Mesodermal cell (in vitro differentiated cells): ENCODE data around the gene WSCD1.

Source experiments
- H3K27ac ChIP-seq: 2 replicates; pipeline ENCODE4 v1.7.0; 2013; ENCODE audit warnings: mild to moderate bottlenecking, low read depth, low read length, moderate library complexity; ENCODE audit not compliant: severe bottlenecking
- H3K36me3 ChIP-seq: 2 replicates; pipeline ENCODE4 v1.7.1; 2013; ENCODE audit warnings: mild to moderate bottlenecking, low read length, moderate library complexity; ENCODE audit not compliant: control insufficient read depth, insufficient read depth
- H3K4me1 ChIP-seq: one replicate; pipeline ENCODE4 v1.7.1; 2013; ENCODE audit warnings: mild to moderate bottlenecking, low read length; ENCODE audit not compliant: insufficient read depth, control insufficient read depth, poor library complexity, severe bottlenecking
- H3K4me3 ChIP-seq: 2 replicates; pipeline ENCODE4 v1.7.0; 2013; ENCODE audit warnings: low read length, control low read depth, mild to moderate bottlenecking; ENCODE audit not compliant: insufficient read depth, poor library complexity, severe bottlenecking; ENCODE audit errors: extremely low read depth
- H3K9me3 ChIP-seq: 2 replicates; pipeline ENCODE4 v1.7.1; 2013; ENCODE audit warnings: mild to moderate bottlenecking, low read length, moderate library complexity; ENCODE audit not compliant: control insufficient read depth
- WGBS, 2 experiments: methylation state at CpG; one replicate each; pipeline ENCODE4 v1.1.5; 2013; ENCODE audit warnings: missing lambda C conversion rate in 2 of 2; ENCODE audit not compliant: insufficient coverage in 2 of 2; 5-methylcytosine and 5-hydroxymethylcytosine counted together

WSCD1 gene

DNA sequence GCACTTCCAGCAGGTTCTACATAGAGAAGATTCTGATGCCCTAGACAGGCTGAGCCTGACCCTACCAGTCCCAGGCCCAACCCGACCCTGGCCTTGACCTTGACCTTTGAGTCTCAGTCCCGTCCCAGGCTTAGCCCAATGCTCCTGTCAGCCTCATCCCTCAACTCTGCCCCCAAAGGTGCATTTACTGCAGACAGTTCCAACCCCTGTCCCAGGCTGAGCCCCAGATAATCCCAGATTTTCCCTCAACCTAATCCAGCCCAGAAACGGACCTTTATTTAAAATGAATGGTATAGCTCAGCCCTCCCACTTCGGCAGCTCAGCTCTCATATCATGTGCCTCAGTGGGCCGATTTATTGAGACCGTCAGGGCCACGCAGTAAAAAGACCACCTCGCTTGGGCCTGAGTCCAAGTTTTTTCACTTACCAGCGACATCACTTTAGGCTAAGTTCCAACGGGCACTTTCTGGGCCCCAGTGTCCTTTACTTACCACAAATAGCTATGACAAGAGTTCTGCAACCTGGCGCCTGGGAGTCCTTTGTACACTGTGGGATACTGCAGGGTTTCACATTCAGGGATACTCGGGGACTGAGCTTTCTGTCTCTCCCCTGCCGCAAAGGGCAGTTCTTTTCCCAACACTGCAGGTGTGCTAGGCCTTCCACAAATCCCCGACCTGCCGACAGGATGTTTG, 89.5 kb downstream of the WSCD1 start:
- WGBS, 2 experiments: 77 to 81% methylated on average over 14 to 15 of the region's 15 CpGs
- Histone ChIP-seq H3K9me3 (no peaks in the 10 kb centered on the region), H3K4me3 (no peak overlapping the region), H3K27ac (no peak overlapping the region), H3K4me1 (no peaks in the 10 kb centered on the region), H3K36me3 (no peaks in the 10 kb centered on the region)

DNA sequence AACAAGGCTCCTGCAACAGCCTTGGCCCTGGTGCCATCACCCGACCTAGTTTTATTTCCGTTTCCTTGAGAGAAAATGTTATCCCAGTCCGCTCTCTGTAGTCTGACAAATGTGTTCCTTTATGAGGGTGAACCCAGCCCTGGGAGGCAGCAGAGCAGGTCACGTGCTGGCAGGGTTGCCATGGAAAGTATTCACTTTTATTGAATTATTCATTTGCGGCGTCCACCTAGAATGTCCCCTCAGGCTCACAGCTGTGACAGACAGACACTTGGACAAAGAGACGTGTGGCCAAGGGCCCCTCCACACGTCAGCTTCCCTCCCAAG, 90.0 kb downstream of the WSCD1 start:
- no peaks in the 10 kb centered on the region for H3K9me3 ChIP-seq
- no peaks in the 10 kb centered on the region for H3K4me1 ChIP-seq
- no peak overlapping the region for H3K4me3 ChIP-seq
- no peak overlapping the region for H3K27ac ChIP-seq
- no peaks in the 10 kb centered on the region for H3K36me3 ChIP-seq
- WGBS, 2 experiments: 86 to 87% methylated on average over 7 to 8 of the region's 8 CpGs

DNA sequence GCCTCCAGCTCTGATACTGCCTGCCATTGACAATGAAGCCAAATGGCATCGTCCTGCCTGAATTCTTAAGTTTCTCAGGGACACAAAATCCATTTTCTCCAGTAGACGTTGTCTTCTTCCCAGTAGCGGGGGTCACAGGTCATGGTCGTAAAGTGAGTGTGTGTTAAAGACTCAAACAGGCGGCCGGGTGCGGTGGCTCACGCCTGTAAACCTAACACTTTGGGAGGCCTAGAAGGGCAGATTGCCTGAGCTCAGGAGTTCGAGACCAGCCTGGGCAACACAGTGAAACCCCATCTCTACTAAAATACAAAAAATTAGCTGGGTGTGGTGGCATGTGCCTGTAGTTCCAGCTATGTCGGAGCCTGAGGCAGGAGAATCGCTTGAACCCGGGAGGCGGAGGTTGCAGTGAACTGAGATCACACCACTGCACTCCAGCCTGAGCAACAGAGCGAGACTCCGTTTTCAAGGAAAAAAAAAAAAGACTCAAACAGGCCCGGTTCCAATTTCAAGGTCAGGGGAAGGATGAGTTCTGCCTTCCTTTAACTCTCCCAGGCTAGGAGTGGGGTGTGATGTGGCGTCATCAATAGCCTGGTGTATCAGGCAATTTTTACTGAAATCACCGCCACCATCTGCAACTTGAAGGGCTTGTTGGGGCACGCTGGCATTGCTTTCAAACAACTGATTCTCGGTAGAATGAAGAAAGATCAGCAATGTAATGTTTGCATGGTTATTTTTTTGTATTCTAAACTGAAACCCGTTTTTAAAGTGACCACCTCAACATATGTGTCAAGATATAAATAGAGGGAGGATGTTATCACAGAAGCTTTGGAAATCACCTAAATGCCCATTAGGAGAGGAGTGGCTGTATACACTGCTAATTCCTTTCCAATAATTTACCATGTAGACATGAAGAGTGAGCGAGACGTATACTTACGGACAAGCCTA, 91.0 kb downstream of the WSCD1 start:
- 90 to 92% methylated on average over 8 to 15 of the region's 24 CpGs for WGBS, 2 experiments

DNA sequence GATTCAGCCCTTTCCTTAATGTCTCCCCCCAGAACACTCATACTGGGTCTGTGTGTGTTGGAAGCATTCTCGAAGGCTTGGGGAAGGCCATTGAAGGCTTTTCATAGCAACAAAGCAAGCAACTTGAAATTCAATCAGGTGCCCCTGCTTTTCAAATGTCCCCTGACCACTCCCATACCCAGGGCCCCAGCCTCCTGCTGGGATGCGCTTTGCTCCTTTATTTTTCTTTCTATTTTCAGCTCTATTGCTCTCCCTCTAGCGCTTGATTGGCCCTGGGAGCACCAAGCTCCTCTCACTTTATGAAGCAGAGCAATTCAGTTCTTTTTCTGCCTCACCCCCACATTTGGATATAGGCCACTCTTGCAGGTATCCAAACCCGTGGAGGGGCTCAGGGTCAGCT, 92.0 kb downstream of the WSCD1 start:
- no peak overlapping the region for H3K27ac ChIP-seq
- H3K36me3 ChIP-seq: no peaks in the 10 kb centered on the region
- H3K4me1 ChIP-seq: no peaks in the 10 kb centered on the region
- no peak overlapping the region for H3K4me3 ChIP-seq
- WGBS, 2 experiments: 23 to 31% methylated on average over 2 to 3 of the region's 4 CpGs
- H3K9me3 ChIP-seq: no peaks in the 10 kb centered on the region

More for the DNA sequence above, 91.0 kb downstream of the WSCD1 start:
- no peak overlapping the region for H3K27ac ChIP-seq
- no peaks in the 10 kb centered on the region for H3K4me1 ChIP-seq
- H3K9me3 ChIP-seq: no peaks in the 10 kb centered on the region
- no peaks in the 10 kb centered on the region for H3K36me3 ChIP-seq
- H3K4me3 ChIP-seq: no peak overlapping the region

DNA sequence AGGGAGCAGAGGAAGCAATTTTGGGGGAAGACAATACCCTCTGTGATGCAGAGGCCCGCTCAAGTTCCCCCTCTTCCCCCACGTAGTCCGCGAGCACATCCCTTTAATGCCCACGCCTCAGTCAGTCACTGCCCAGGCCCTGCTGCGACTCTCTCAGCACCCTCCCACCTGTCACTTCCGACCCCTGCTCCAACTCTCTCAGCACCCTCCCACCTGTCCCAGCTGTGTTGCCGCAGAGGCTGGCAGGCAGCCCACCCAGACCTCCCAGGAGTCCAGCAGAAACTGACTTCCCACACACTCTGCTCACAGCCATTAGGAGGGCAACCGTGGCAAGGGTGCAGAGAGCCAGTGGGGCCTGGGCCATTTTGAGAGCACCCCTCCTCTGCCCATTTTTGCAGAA, 92.7 kb downstream of the WSCD1 start:
- Histone ChIP-seq H3K36me3 (no peaks in the 10 kb centered on the region), H3K4me3 (no peak overlapping the region), H3K4me1 (no peaks in the 10 kb centered on the region), H3K9me3 (no peaks in the 10 kb centered on the region), H3K27ac (no peak overlapping the region)
- WGBS, 2 experiments: 64 to 70% methylated on average over 5 to 9 of the region's 9 CpGs

DNA sequence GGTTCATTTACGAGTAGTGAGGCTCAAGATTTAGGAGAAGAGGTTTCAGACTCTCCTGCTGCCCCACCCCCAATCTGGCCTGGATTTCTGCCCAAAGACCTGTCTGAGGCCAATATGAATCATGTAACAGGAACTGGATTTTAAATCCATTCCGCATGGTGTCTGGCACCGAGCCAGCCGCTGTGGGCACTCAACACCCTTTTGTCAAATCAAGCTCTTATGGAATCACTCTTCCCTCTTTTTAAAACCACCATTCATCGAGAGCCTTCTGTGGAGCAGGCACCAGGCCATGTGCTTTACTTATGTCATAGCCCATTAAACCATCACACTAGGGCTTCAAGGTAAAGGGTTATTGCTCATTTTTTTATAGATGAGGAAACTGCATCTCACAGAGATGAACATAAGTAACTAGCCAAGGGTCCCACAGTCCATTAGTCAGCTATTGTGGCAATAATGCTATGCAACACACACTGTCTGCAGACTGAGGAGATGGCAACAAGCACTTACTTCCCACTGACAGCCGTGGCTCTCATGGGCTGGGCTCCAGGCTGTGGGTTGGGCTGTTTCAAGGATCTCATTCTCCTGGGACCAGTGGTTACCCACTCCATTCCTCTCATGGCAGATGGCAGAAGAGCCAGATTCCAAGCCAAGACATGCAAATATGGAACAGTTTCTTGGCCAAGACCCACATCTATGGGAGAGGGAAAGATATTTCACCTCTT, 93.6 kb downstream of the WSCD1 start:
- Histone ChIP-seq H3K9me3 (no peaks in the 10 kb centered on the region), H3K4me1 (no peaks in the 10 kb centered on the region), H3K36me3 (no peaks in the 10 kb centered on the region), H3K4me3 (no peak overlapping the region), H3K27ac (no peak overlapping the region)
- WGBS, 2 experiments: 97 to 98% methylated on average over 5 of the region's 6 CpGs

DNA sequence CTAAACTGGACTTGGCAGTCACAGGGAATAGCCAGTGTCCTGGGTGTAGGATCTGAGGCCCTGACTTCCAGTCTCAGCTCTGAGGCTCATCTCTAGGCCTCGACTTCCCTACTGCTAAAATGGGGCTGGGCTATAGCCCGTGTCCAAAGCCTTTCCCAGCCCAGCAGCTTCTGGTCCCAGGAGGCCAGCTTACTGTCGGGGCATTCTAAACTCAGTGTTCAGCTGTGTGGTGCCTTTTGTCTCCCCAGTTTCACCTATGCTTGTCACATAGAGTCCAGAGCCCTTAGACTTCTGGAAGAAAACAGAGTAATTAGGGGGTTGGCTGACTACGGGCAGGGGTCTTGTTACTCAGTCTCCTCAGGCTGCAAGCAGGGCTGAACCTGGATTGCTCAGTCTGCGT, 94.8 kb downstream of the WSCD1 start:
- Histone ChIP-seq H3K4me1 (no peaks in the 10 kb centered on the region), H3K9me3 (no peaks in the 10 kb centered on the region), H3K27ac (no peak overlapping the region), H3K4me3 (no peak overlapping the region), H3K36me3 (no peaks in the 10 kb centered on the region)
- 96 to 97% methylated on average over 4 to 5 of the region's 5 CpGs for WGBS, 2 experiments

DNA sequence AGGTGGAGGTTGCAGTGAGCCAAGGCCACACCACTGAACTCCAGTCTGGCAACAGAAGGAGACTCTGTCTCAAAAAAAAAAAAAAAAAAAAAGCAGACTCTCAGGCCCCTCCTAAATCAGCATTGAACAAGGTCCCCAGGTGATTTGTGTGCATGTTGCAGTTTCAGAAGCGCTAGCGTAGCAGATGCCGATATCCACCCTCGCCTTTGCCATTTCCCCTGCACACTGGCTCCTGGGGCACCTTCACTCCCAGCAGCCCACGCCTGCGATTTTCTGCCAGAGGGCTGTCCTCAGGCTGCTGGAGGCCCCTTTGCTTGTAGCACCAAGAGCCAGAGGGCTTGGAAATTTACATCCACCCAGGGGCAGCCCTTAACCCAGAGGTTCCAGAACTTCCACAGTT, 95.6 kb downstream of the WSCD1 start:
- H3K9me3 ChIP-seq: no peaks in the 10 kb centered on the region
- no peaks in the 10 kb centered on the region for H3K4me1 ChIP-seq
- H3K27ac ChIP-seq: no peak overlapping the region
- H3K36me3 ChIP-seq: no peaks in the 10 kb centered on the region
- H3K4me3 ChIP-seq: no peak overlapping the region
- WGBS, 2 experiments: 84 to 94% methylated on average over 5 to 6 of the region's 6 CpGs

DNA sequence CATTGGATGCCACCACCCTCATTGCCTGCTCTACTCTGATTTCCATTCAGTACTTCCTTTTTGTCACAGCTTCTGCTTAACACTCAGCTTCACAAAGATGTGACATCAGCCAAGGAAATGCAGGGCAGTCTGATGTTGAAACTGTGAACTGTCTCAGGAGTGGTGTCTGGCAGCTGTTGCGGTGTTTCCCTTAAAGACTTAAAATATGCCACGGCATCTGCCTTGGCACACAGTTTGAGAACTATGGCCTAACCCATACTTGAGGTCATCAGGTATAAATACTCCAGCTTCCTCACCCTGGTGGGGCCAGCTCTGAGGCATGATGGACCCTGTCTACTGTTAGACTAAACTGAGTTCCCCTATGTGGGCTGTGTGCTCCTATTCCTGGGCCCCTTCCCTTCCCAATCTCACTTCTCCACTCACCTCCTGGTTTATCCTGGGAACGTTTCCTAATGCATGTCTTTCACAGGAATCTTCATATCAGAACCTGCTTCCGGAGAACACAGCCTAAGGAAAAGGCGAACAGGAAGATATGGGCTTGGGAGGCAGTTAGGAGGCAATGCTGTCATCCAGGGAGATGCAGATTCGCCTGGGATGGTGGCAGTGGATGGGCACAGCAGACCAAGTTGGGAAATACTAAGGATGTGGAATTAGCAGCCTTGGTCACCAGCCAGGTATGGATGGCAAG, 96.5 kb downstream of the WSCD1 start:
- Histone ChIP-seq H3K4me3 (no peak overlapping the region), H3K36me3 (no peaks in the 10 kb centered on the region), H3K4me1 (no peaks in the 10 kb centered on the region), H3K27ac (no peak overlapping the region), H3K9me3 (no peaks in the 10 kb centered on the region)
- WGBS, 2 experiments: 95% methylated on average over 4 of the region's 6 CpGs

DNA sequence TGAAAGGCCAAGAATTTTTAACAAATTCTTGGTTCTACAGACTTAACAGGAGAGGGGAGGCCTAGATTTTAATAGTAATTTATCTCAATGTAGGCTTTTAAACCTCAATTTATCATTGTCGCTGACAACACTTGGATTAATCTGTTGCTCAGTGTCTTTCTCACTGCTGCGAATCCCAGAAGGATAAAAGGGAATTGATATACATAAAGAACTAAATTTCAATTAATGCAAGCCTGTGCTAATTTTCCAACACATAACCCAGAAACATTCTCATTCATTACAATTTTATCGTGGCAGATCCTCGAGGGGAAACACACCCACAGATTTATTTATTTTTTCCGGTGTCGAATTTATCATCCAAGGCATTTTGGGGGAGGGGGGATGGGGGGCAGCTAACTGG, 98.1 kb downstream of the WSCD1 start:
- H3K27ac ChIP-seq: no peak overlapping the region
- H3K4me1 ChIP-seq: no peaks in the 10 kb centered on the region
- no peaks in the 10 kb centered on the region for H3K9me3 ChIP-seq
- WGBS, 2 experiments: 56% methylated on average over 4 of the region's 6 CpGs; no CpG with 5 or more reads in 1 of the 2 experiments
- no peak overlapping the region for H3K4me3 ChIP-seq
- no peaks in the 10 kb centered on the region for H3K36me3 ChIP-seq
